Activated B cell treated with CpG ODN at 0.5 μM for 24 hours (primary cell): ENCODE measurements around the gene PRSS50. TPM values are rescaled to one million over a fixed set of nuclear protein-coding genes. Genes with fewer than 3 reads are reported as not detected.
"Not testable (repeated sequence)": the region's sequence is repeated elsewhere in the genome, so short reads cannot be mapped to it uniquely, and the experiment has no call there.

Experiments used
- ATAC-seq: fragments of 200-7000 bp; cut with Tn5 transposase; one replicate; pipeline ENCODE4 v1.10.0; 2021; ENCODE audit warnings: low read depth, mild to moderate bottlenecking, moderate library complexity
- CTCF ChIA-PET: fragments of 350-600 bp; sonication (Branson Sonifier 250); formaldehyde crosslinking; loops from one replicate; lab custom pipeline; 2021; ENCODE audit warnings: antibody characterized with exemption; lab: Charles Lee
- POLR2A ChIA-PET: fragments of 350-600 bp; sonication (Branson Sonifier 250); formaldehyde crosslinking; loops from one replicate; lab custom pipeline; 2021; ENCODE audit warnings: antibody characterized with exemption; lab: Charles Lee
- DNase-seq: peaks from one replicate; pipeline ENCODE4 v3.0.0; 2022
- H3K27ac Mint-ChIP-seq: one replicate; pipeline ENCODE4 v1.8.0; 2020; ENCODE audit warnings: mixed read lengths
- H3K27me3 Mint-ChIP-seq: one replicate; pipeline ENCODE4 v1.8.0; 2021; ENCODE audit warnings: mixed read lengths
- H3K36me3 Mint-ChIP-seq: one replicate; pipeline ENCODE4 v1.8.0; 2021; ENCODE audit warnings: low read depth, mixed read lengths
- H3K4me1 Mint-ChIP-seq: one replicate; pipeline ENCODE4 v1.8.0; 2021; ENCODE audit warnings: mixed read lengths
- H3K4me3 Mint-ChIP-seq: one replicate; pipeline ENCODE4 v1.8.0; 2020; ENCODE audit warnings: mild to moderate bottlenecking, mixed read lengths
- H3K9me3 Mint-ChIP-seq: one replicate; pipeline ENCODE4 v1.8.0; 2020; ENCODE audit warnings: mixed read lengths
- CTCF ChIP-seq: fragments of 200-600 bp; IDR thresholded peaks from one replicate; pipeline ENCODE4 v1.8.0; 2022; ENCODE audit warnings: antibody characterized with exemption, mild to moderate bottlenecking
- intact Hi-C: fragments of 100-400 bp; cut with micrococcal nuclease; formaldehyde crosslinking; loops from one replicate; pipeline ENCODE4 v1.15.1; 2024
- total RNA-seq: library from RNA; stranded (reverse); gene quantifications from 2 replicates; pipeline ENCODE4 v1.2.3, GENCODE V29; 2022

The PRSS50 gene
- total RNA-seq, 1 donor from 2014 or later: not detected

- Mint-ChIP-seq H3K9me3 (no peaks in the 10 kb centered on the region), H3K27ac (no peak overlapping the region), H3K36me3 (no peaks in the 10 kb centered on the region), H3K27me3 (peaks cover 6% of the 10 kb centered on the region), H3K4me3 (no peak overlapping the region), H3K4me1 (no peaks in the 10 kb centered on the region)
- no peak for ATAC-seq
- ChIA-PET POLR2A (no interaction called here), CTCF (no interaction called here)
- DNase-seq: no peak
- intact Hi-C loops: no loop called here
- TF ChIP-seq CTCF: no peak
Observed at GRCh38 chr3:46755646-46756045, 38.0 kb upstream of the PRSS50 start.

GRCh38 chr3:46753127-46753526 is 35.5 kb upstream of the PRSS50 start:
- H3K4me1 Mint-ChIP-seq, H3K9me3 Mint-ChIP-seq, H3K27me3 Mint-ChIP-seq, POLR2A ChIA-PET, CTCF ChIA-PET, H3K27ac Mint-ChIP-seq, intact Hi-C loops, ATAC-seq, H3K36me3 Mint-ChIP-seq, H3K4me3 Mint-ChIP-seq, DNase-seq: not testable (repeated sequence)

GRCh38 chr3:46750555-46751038 is 32.9 kb upstream of the PRSS50 start:
- no peaks in the 10 kb centered on the region for H3K36me3 Mint-ChIP-seq
- DNase-seq: no peak
- no peak overlapping the region for H3K4me3 Mint-ChIP-seq
- peaks cover 6% of the 10 kb centered on the region for H3K27me3 Mint-ChIP-seq
- intact Hi-C loops: no loop called here
- no peak for TF ChIP-seq CTCF
- ATAC-seq: no peak
- ChIA-PET POLR2A (no interaction called here), CTCF (no interaction called here)
- no peak overlapping the region for H3K27ac Mint-ChIP-seq
- no peaks in the 10 kb centered on the region for H3K4me1 Mint-ChIP-seq
- H3K9me3 Mint-ChIP-seq: no peaks in the 10 kb centered on the region

GRCh38 chr3:46749129-46749528 is 31.5 kb upstream of the PRSS50 start:
- ChIA-PET CTCF (no interaction called here), POLR2A (no interaction called here)
- intact Hi-C loops: no loop called here
- DNase-seq (no peak), ATAC-seq (no peak)
- H3K36me3 Mint-ChIP-seq: no peaks in the 10 kb centered on the region
- H3K27ac Mint-ChIP-seq: no peak overlapping the region
- H3K27me3 Mint-ChIP-seq: peaks cover 2% of the 10 kb centered on the region
- H3K4me3 Mint-ChIP-seq: no peak overlapping the region
- no peaks in the 10 kb centered on the region for H3K9me3 Mint-ChIP-seq
- no peaks in the 10 kb centered on the region for H3K4me1 Mint-ChIP-seq
- no peak for TF ChIP-seq CTCF

- no peak for TF ChIP-seq CTCF
- Mint-ChIP-seq H3K4me1 (no peaks in the 10 kb centered on the region), H3K27me3 (no peaks in the 10 kb centered on the region), H3K9me3 (no peaks in the 10 kb centered on the region), H3K36me3 (no peaks in the 10 kb centered on the region), H3K27ac (no peak overlapping the region), H3K4me3 (no peak overlapping the region)
- no peak for DNase-seq
- CTCF ChIA-PET: no interaction called here
- no peak for ATAC-seq
- POLR2A ChIA-PET: no interaction called here
- intact Hi-C loops: no loop called here
Observed at GRCh38 chr3:46748170-46748569, 30.5 kb upstream of the PRSS50 start.

GRCh38 chr3:46746711-46747110 is 29.0 kb upstream of the PRSS50 start:
- ChIA-PET POLR2A (no interaction called here), CTCF (no interaction called here)
- Mint-ChIP-seq H3K27me3 (no peaks in the 10 kb centered on the region), H3K4me3 (no peak overlapping the region), H3K9me3 (no peaks in the 10 kb centered on the region), H3K36me3 (no peaks in the 10 kb centered on the region), H3K4me1 (no peaks in the 10 kb centered on the region), H3K27ac (no peak overlapping the region)
- no peak for TF ChIP-seq CTCF
- ATAC-seq (no peak), DNase-seq (no peak)
- intact Hi-C loops: no loop called here
